SKM-1 treated with dmso at 0.1 percent for 144 hours (cell line): ENCODE data around the gene UBE2Q2.
"Not testable (repeated sequence)": the region's sequence is repeated elsewhere in the genome, so short reads cannot be mapped to it uniquely, and the experiment has no call there.

Source experiments
- DNase-seq: peaks from one replicate; lab custom pipeline; 2025; ENCODE audit not compliant: unreplicated experiment; lab: John Stamatoyannopoulos, UW

The UBE2Q2 gene

GRCh38 chr15:75864213-75865059, 21.2 kb downstream of the UBE2Q2 start:
- no peak for DNase-seq

GRCh38 chr15:75866045-75866444, 22.8 kb downstream of the UBE2Q2 start:
- DNase-seq = not testable (repeated sequence)

GRCh38 chr15:75866916-75867315, 23.7 kb downstream of the UBE2Q2 start:
- DNase-seq = no peak

- DNase-seq = no peak
Measured at GRCh38 chr15:75867449-75867848, 24.2 kb downstream of the UBE2Q2 start.

GRCh38 chr15:75868019-75868418, 24.8 kb downstream of the UBE2Q2 start:
- DNase-seq = no peak

GRCh38 chr15:75869446-75869845, 26.2 kb downstream of the UBE2Q2 start:
- no peak for DNase-seq

- DNase-seq = not testable (repeated sequence)
Measured at GRCh38 chr15:75871589-75871988, 28.3 kb downstream of the UBE2Q2 start.

- no peak for DNase-seq
Measured at GRCh38 chr15:75872403-75872990, 29.2 kb downstream of the UBE2Q2 start.

- DNase-seq = no peak
Measured at GRCh38 chr15:75884041-75884440, 40.8 kb downstream of the UBE2Q2 start.

- no peak for DNase-seq
Measured at GRCh38 chr15:75887178-75887577, 43.9 kb downstream of the UBE2Q2 start.

GRCh38 chr15:75891895-75892294, 48.6 kb downstream of the UBE2Q2 start:
- no peak for DNase-seq

GRCh38 chr15:75895731-75896130, 52.5 kb downstream of the UBE2Q2 start:
- no peak for DNase-seq

GRCh38 chr15:75900577-75900976, 57.3 kb downstream of the UBE2Q2 start:
- no peak for DNase-seq

- no peak for DNase-seq
Measured at GRCh38 chr15:75902129-75902557, 58.9 kb downstream of the UBE2Q2 start.

- DNase-seq = peak; percentile 82
Measured at GRCh38 chr15:75903331-75904239, 60.3 kb downstream of the UBE2Q2 start, which contains the start of gene FBXO22. FBXO22 (plus strand) TSS chr15:75903878; CDS start chr15:75903964, 86 bp downstream.

GRCh38 chr15:75905231-75905630, 62.0 kb downstream of the UBE2Q2 start:
- no peak for DNase-seq

GRCh38 chr15:75910355-75910754, 67.1 kb downstream of the UBE2Q2 start:
- DNase-seq = not testable (repeated sequence)

GRCh38 chr15:75916978-75917377, 73.7 kb downstream of the UBE2Q2 start:
- DNase-seq = no peak

GRCh38 chr15:75918135-75918534, 74.9 kb downstream of the UBE2Q2 start:
- no peak for DNase-seq

- no peak for DNase-seq
Measured at GRCh38 chr15:75920079-75920478, 76.8 kb downstream of the UBE2Q2 start.
